Peyer's patch (tissue), 4 donors: Measurements from ENCODE around the gene TACR3. TPM values are rescaled to one million over a fixed set of nuclear protein-coding genes. Genes with fewer than 3 reads are reported as not detected.
"Not testable (repeated sequence)": the region's sequence is repeated elsewhere in the genome, so short reads cannot be mapped to it uniquely, and the experiment has no call there.

Experiments
- DNase-seq, 3 donors: peaks; one replicate each; pipeline ENCODE4 v3.0.0-alpha.2; 2017 to 2019
- H3K27ac ChIP-seq, 4 donors: fragments of 200-600 bp; sonication (generic); one replicate each; pipeline ENCODE4 v1.5.1; 2016 to 2019
- H3K27me3 ChIP-seq, 2 donors: fragments of 200-600 bp; sonication (generic); one replicate each; pipeline ENCODE4 v1.5.1; 2019
- H3K36me3 ChIP-seq, 3 donors: fragments of 200-600 bp; sonication (generic); one replicate each; pipeline ENCODE4 v1.5.1; 2016 to 2019
- H3K4me1 ChIP-seq, 4 donors: fragments of 200-600 bp; sonication (generic); one replicate each; pipeline ENCODE4 v1.5.1; 2016 to 2019
- H3K4me3 ChIP-seq, 4 donors: fragments of 200-600 bp; sonication (generic); 1 replicate in 3 of 4; 2 replicates in 1 of 4; pipeline ENCODE4 v1.5.1; 2016 to 2019; ENCODE audit warnings: mild to moderate bottlenecking in 1 of 4
- H3K9me3 ChIP-seq, 4 donors: fragments of 200-600 bp; sonication (generic); one replicate each; pipeline ENCODE4 v1.5.1; 2016 to 2019; ENCODE audit warnings: mild to moderate bottlenecking in 1 of 4
- CTCF ChIP-seq, 6 experiments: fragments of 450-650 bp in 4 of 6; fragments of 200-600 bp in 2 of 6; sonication (generic) in 1 of 6; IDR thresholded peaks; one replicate each; pipeline ENCODE4 v1.5.1; 2017 to 2019; ENCODE audit warnings: antibody characterized with exemption in 6 of 6, mild to moderate bottlenecking in 3 of 6, moderate library complexity in 1 of 6
- POLR2A ChIP-seq, 2 donors: fragments of 450-650 bp; IDR thresholded peaks; one replicate each; pipeline ENCODE4 v1.5.1; 2017; ENCODE audit warnings: antibody characterized with exemption in 2 of 2, mild to moderate bottlenecking in 2 of 2, moderate library complexity in 2 of 2
- total RNA-seq, 4 donors: library from RNA; depleted of rRNA; stranded (reverse); fragments of >200 nt; gene quantifications; one replicate each; pipeline ENCODE4 v1.1.0, GENCODE V29; 2016

The TACR3 gene
- total RNA-seq, 4 donors from 2014 or later: not detected

GRCh38 chr4:103721251-103721650 lies 1.5 kb upstream of the TACR3 start:
- no peak for DNase-seq
- Histone ChIP-seq H3K9me3 (no peaks in the 10 kb centered on the region), H3K4me3 (no peak overlapping the region), H3K27me3 (no peaks in the 10 kb centered on the region), H3K4me1 (no peaks in the 10 kb centered on the region), H3K36me3 (no peaks in the 10 kb centered on the region), H3K27ac (no peak overlapping the region)
- TF ChIP-seq CTCF (IDR thresholded peaks at IDR 0.05) (no peak), POLR2A (IDR thresholded peaks at IDR 0.05) (no peak)

GRCh38 chr4:103720661-103721060 lies 876 bp upstream of the TACR3 start:
- no peak overlapping the region for H3K4me3 ChIP-seq
- no peak for DNase-seq
- TF ChIP-seq CTCF (IDR thresholded peaks at IDR 0.05) (no peak), POLR2A (IDR thresholded peaks at IDR 0.05) (no peak)
- H3K9me3 ChIP-seq: no peaks in the 10 kb centered on the region
- H3K27ac ChIP-seq: no peak overlapping the region
- no peaks in the 10 kb centered on the region for H3K36me3 ChIP-seq
- H3K4me1 ChIP-seq: no peaks in the 10 kb centered on the region
- no peaks in the 10 kb centered on the region for H3K27me3 ChIP-seq

GRCh38 chr4:103719105-103719829 lies 518 bp downstream of the TACR3 start:
- no peaks in the 10 kb centered on the region for H3K27me3 ChIP-seq
- H3K36me3 ChIP-seq: no peaks in the 10 kb centered on the region
- H3K4me1 ChIP-seq: no peaks in the 10 kb centered on the region
- H3K27ac ChIP-seq: no peak overlapping the region
- TF ChIP-seq POLR2A (IDR thresholded peaks at IDR 0.05) (no peak), CTCF (IDR thresholded peaks at IDR 0.05) (no peak)
- H3K9me3 ChIP-seq: no peaks in the 10 kb centered on the region
- no peak for DNase-seq
- peak overlapping the region in 1 of 4 donors; percentile 11 for H3K4me3 ChIP-seq

GRCh38 chr4:103692615-103693014 lies 27.2 kb downstream of the TACR3 start:
- Histone ChIP-seq H3K27ac (no peak overlapping the region), H3K9me3 (no peaks in the 10 kb centered on the region), H3K27me3 (no peaks in the 10 kb centered on the region), H3K4me1 (no peaks in the 10 kb centered on the region), H3K36me3 (no peaks in the 10 kb centered on the region), H3K4me3 (no peak overlapping the region)
- DNase-seq: no peak
- TF ChIP-seq POLR2A (IDR thresholded peaks at IDR 0.05) (no peak), CTCF (IDR thresholded peaks at IDR 0.05) (no peak)

GRCh38 chr4:103673983-103674382 lies 45.8 kb downstream of the TACR3 start:
- H3K27me3 ChIP-seq: no peaks in the 10 kb centered on the region
- H3K4me3 ChIP-seq: no peak overlapping the region
- no peak overlapping the region for H3K27ac ChIP-seq
- DNase-seq: no peak
- H3K9me3 ChIP-seq: no peaks in the 10 kb centered on the region
- H3K4me1 ChIP-seq: no peaks in the 10 kb centered on the region
- TF ChIP-seq POLR2A (IDR thresholded peaks at IDR 0.05) (no peak), CTCF (IDR thresholded peaks at IDR 0.05) (no peak)
- no peaks in the 10 kb centered on the region for H3K36me3 ChIP-seq

- H3K27me3 ChIP-seq, H3K4me3 ChIP-seq, H3K4me1 ChIP-seq, H3K9me3 ChIP-seq, H3K36me3 ChIP-seq, H3K27ac ChIP-seq, DNase-seq: not testable (repeated sequence)
These were observed 53.0 kb downstream of the TACR3 start for GRCh38 chr4:103666764-103667163.
